Hepatocyte (in vitro differentiated cells): ENCODE results near the gene SLC6A12. TPM values are rescaled to one million over a fixed set of nuclear protein-coding genes. Genes with fewer than 3 reads are reported as not detected.

Experiments
- DNase-seq: peaks from one replicate; pipeline ENCODE4 v3.0.0-alpha.2; 2016; ENCODE audit warnings: low spot score
- H2AFZ ChIP-seq: fragments of 200-600 bp; sonication (generic); 2 replicates; pipeline ENCODE4 v1.6.0; 2016; ENCODE audit warnings: antibody characterized with exemption, mild to moderate bottlenecking
- H3K27ac ChIP-seq: fragments of 200-600 bp; sonication (generic); 2 replicates; pipeline ENCODE4 v1.5.1; 2016; ENCODE audit warnings: mild to moderate bottlenecking
- H3K27me3 ChIP-seq: fragments of 200-600 bp; sonication (generic); 2 replicates; pipeline ENCODE4 v1.6.1; 2016
- H3K36me3 ChIP-seq: fragments of 200-600 bp; sonication (generic); replicated peaks from 2 replicates; pipeline ENCODE4 v1.5.1; 2016; ENCODE audit warnings: low read depth; ENCODE audit not compliant: insufficient read depth
- H3K4me1 ChIP-seq: fragments of 200-600 bp; sonication (generic); 2 replicates; pipeline ENCODE4 v1.5.1; 2016; ENCODE audit warnings: mild to moderate bottlenecking, moderate library complexity; ENCODE audit not compliant: insufficient read depth
- H3K4me2 ChIP-seq: fragments of 200-600 bp; sonication (generic); 2 replicates; pipeline ENCODE4 v1.6.0; 2016
- H3K4me3 ChIP-seq: fragments of 200-600 bp; sonication (generic); 2 replicates; pipeline ENCODE4 v1.5.1; 2016; ENCODE audit warnings: mild to moderate bottlenecking
- H3K79me2 ChIP-seq: fragments of 200-600 bp; sonication (generic); 2 replicates; pipeline ENCODE4 v1.6.0; 2017; ENCODE audit warnings: mild to moderate bottlenecking
- H3K9me2 ChIP-seq: fragments of 200-600 bp; sonication (generic); replicated peaks from 2 replicates; pipeline ENCODE4 v1.6.0; 2017; ENCODE audit warnings: mild to moderate bottlenecking; ENCODE audit not compliant: insufficient read depth
- H3K9me3 ChIP-seq: fragments of 200-600 bp; sonication (generic); 2 replicates; pipeline ENCODE4 v1.5.1; 2016; ENCODE audit warnings: low read depth, mild to moderate bottlenecking
- H4K20me1 ChIP-seq: fragments of 200-600 bp; sonication (generic); 2 replicates; pipeline ENCODE4 v1.6.0; 2016; ENCODE audit warnings: mild to moderate bottlenecking; ENCODE audit not compliant: insufficient read depth, poor library complexity, severe bottlenecking
- EZH2 ChIP-seq: fragments of 200-600 bp; sonication (generic); IDR thresholded peaks from 2 replicates; pipeline ENCODE4 v1.6.1; 2016; ENCODE audit warnings: antibody characterized with exemption, mild to moderate bottlenecking, borderline replicate concordance
- EZH2phosphoT487 ChIP-seq: fragments of 200-600 bp; sonication (generic); IDR thresholded peaks from one replicate; pipeline ENCODE4 v1.6.1; 2018; ENCODE audit warnings: antibody characterized with exemption, mild to moderate bottlenecking, low read depth, moderate library complexity; ENCODE audit not compliant: unreplicated experiment, severe bottlenecking
- WGBS: methylation state at CpG from one replicate; pipeline ENCODE4 v1.1.6; 2016; ENCODE audit warnings: low lambda C conversion rate; ENCODE audit errors: missing lambda C conversion rate; 5-methylcytosine and 5-hydroxymethylcytosine counted together
- polyA plus RNA-seq: library from polyadenylated mRNA; unstranded; fragments of >200 nt; fragmentation: Nextera tagmentation; extraction: Ambion mirVana; gene quantifications from 2 replicates; pipeline ENCODE4 v1.2.1, GENCODE V29; 2016
- total RNA-seq: library from RNA; depleted of rRNA; stranded (reverse); fragments of >200 nt; gene quantifications from 2 replicates; pipeline ENCODE4 v1.2.3, GENCODE V29; 2014
- TF ChIP-seq, protein P1 (sequence below): fragments of 200-600 bp; sonication (generic); IDR thresholded peaks from 2 replicates; pipeline ENCODE4 v1.5.1; 2016; ENCODE audit warnings: antibody characterized with exemption, mild to moderate bottlenecking; ENCODE audit not compliant: poor library complexity

The SLC6A12 gene
- total and polyA plus RNA-seq, 2 experiments from 2014 or later = 6.1 to 7.9 TPM

DNA sequence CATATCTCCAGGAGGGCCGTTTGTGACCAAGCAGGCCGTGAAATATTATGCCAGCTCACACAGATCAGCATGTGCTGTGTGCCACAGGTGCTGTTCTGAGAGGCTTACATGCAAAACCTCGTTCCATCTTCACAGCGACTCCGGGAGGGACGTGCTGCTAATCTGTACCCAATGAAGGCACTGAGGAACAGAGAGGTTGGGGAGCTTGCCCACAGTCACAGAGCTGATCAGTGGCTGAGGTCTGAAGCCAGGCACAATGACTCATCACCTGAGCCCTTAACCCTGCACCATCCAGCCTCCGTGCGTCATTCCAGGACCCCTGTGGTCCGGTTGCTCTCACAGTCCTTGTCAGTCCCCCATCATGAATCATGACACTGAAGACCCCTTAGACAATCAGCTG, 66.7 kb downstream of the SLC6A12 start:
- Histone ChIP-seq H4K20me1 (no peaks in the 10 kb centered on the region), H3K27me3 (no peaks in the 10 kb centered on the region), H3K4me3 (no peak overlapping the region), H3K9me3 (no peaks in the 10 kb centered on the region), H3K79me2 (no peaks in the 10 kb centered on the region), H3K4me2 (no peak overlapping the region), H3K4me1 (peaks cover 31% of the 10 kb centered on the region), H3K9me2 (no peaks in the 10 kb centered on the region), H3K36me3 (no peaks in the 10 kb centered on the region), H2AFZ (no peak overlapping the region), H3K27ac (no peak overlapping the region)
- TF ChIP-seq, protein P1, sequence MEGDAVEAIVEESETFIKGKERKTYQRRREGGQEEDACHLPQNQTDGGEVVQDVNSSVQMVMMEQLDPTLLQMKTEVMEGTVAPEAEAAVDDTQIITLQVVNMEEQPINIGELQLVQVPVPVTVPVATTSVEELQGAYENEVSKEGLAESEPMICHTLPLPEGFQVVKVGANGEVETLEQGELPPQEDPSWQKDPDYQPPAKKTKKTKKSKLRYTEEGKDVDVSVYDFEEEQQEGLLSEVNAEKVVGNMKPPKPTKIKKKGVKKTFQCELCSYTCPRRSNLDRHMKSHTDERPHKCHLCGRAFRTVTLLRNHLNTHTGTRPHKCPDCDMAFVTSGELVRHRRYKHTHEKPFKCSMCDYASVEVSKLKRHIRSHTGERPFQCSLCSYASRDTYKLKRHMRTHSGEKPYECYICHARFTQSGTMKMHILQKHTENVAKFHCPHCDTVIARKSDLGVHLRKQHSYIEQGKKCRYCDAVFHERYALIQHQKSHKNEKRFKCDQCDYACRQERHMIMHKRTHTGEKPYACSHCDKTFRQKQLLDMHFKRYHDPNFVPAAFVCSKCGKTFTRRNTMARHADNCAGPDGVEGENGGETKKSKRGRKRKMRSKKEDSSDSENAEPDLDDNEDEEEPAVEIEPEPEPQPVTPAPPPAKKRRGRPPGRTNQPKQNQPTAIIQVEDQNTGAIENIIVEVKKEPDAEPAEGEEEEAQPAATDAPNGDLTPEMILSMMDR = no peak
- TF ChIP-seq EZH2 (no peak), EZH2phosphoT487 (no peak)
- 86% methylated on average over 9 of the region's 9 CpGs for WGBS
- DNase-seq = no peak

DNA sequence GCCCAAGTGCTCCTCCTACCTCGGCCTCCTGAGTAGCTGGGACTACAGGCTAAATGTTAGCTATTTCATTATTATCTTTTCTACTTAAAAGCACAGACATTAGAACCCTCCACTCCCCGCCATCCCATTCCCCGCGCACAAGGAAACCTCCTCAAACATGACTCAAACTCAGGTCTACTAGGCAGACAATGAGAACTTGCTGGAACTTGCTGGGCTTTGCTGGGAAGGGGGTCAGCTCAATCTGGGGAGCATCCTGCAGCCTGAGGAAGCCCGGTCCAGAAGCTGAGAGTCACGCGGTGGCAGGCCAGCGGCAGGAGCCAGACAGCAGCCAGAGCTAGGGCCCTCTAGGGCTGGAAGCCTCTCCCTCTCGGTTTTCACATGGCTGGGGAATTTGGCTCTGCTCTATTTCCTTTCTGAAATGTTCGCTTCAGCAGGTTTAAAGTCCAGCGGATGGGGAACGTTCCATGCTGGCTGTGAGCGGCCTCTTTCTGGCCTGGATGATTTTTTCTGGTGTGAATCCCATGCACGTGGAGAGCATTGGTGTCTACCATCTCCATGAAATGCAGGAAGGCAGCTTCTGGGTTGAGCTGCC, 68.5 kb downstream of the SLC6A12 start:
- H3K9me2 ChIP-seq = no peaks in the 10 kb centered on the region
- TF ChIP-seq, protein P1 = no peak
- no peak for TF ChIP-seq EZH2
- TF ChIP-seq EZH2phosphoT487 = no peak
- peak overlapping the region; percentile 77 for H3K27ac ChIP-seq
- H4K20me1 ChIP-seq = no peaks in the 10 kb centered on the region
- H3K36me3 ChIP-seq = no peaks in the 10 kb centered on the region
- no peak overlapping the region for H3K4me2 ChIP-seq
- DNase-seq = no peak
- H3K4me1 ChIP-seq = peaks cover 28% of the 10 kb centered on the region
- H3K9me3 ChIP-seq = no peaks in the 10 kb centered on the region
- no peaks in the 10 kb centered on the region for H3K79me2 ChIP-seq
- no peaks in the 10 kb centered on the region for H3K27me3 ChIP-seq
- 74% methylated on average over 14 of the region's 14 CpGs for WGBS
- no peak overlapping the region for H3K4me3 ChIP-seq
- no peak overlapping the region for H2AFZ ChIP-seq

DNA sequence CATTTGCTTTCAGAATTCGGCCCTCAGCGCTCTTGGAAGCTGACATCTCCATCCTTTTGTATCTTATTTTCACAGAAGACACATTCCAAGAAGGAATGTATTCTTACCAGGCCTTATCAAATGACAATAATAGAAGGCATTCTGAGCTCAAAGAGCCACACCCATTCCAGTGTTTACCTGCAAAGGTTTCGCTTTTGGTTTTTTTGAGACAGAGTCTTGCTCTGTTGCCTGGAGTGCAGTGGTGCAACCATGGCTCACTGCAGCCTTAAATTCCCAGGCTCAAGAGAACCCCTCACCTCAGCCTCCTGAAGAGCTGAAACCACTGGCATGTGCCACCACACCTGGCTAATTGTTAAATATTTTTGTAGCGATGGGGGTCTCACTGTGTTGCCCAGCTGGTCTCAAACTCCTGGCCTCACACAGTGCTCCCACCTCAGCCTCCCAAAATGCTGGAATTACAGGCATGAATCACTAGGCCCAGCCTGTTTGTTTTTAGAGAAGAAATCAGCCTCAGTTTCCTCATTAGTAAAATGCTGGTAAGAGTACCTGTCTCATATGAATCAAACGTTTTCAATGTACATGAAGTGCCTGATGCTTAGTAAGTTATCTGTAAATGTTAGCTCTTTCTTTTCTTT, 69.2 kb downstream of the SLC6A12 start:
- Histone ChIP-seq H3K36me3 (no peaks in the 10 kb centered on the region), H3K27ac (peak overlapping the region; percentile 77)
- 78% methylated on average over 5 of the region's 5 CpGs for WGBS

More for the DNA sequence above, 69.2 kb downstream of the SLC6A12 start:
- Histone ChIP-seq H3K27me3 (no peaks in the 10 kb centered on the region), H3K9me3 (no peaks in the 10 kb centered on the region), H3K9me2 (no peaks in the 10 kb centered on the region), H4K20me1 (no peaks in the 10 kb centered on the region), H3K79me2 (no peaks in the 10 kb centered on the region), H3K4me1 (peaks cover 31% of the 10 kb centered on the region), H3K4me2 (peak overlapping the region; percentile 46), H2AFZ (no peak overlapping the region), H3K4me3 (no peak overlapping the region)
- TF ChIP-seq, protein P1 = no peak
- TF ChIP-seq EZH2phosphoT487 = no peak
- TF ChIP-seq EZH2 = no peak
- DNase-seq = no peak
